GM21360 (cell line): Measurements from ENCODE around the gene C5.
"Not testable (repeated sequence)": the region's sequence is repeated elsewhere in the genome, so short reads cannot be mapped to it uniquely, and the experiment has no call there.

Experiments
- ATAC-seq: cut with Tn5 transposase; IDR thresholded peaks from one replicate; pipeline ENCODE4 v1.9.1; 2021; ENCODE audit warnings: mild to moderate bottlenecking, moderate library complexity; ENCODE audit not compliant: unreplicated experiment

Gene C5

GRCh38 chr9:121050128-121050988 lies at the start of gene C5:
TSS of gene C5 (minus strand) at chr9:121050275. CDS start at chr9:121050246, 29 bp downstream.
- ATAC-seq = no peak

GRCh38 chr9:121098567-121099198 lies 48.6 kb upstream of the C5 start:
- ATAC-seq = no peak

GRCh38 chr9:121095057-121095456 lies 45.0 kb upstream of the C5 start:
- ATAC-seq = no peak

- ATAC-seq = not testable (repeated sequence)
Measured at GRCh38 chr9:121090743-121091142, 40.7 kb upstream of the C5 start.

- ATAC-seq = no peak
Measured at GRCh38 chr9:121088576-121088975, 38.5 kb upstream of the C5 start.

GRCh38 chr9:121085661-121086060 lies 35.6 kb upstream of the C5 start:
- no peak for ATAC-seq

- no peak for ATAC-seq
Measured at GRCh38 chr9:121082075-121082474, 32.0 kb upstream of the C5 start.

- peak; percentile 13 for ATAC-seq
Measured at GRCh38 chr9:121075251-121076036, 25.4 kb upstream of the C5 start.

- peak; percentile 63 for ATAC-seq
Measured at GRCh38 chr9:121074370-121075250, 24.5 kb upstream of the C5 start, which contains the start of gene CNTRL. TSS of gene CNTRL (plus strand) at chr9:121074955. CDS start at chr9:121088327, 13,372 bp downstream.

GRCh38 chr9:121073038-121073437 lies 23.0 kb upstream of the C5 start:
- ATAC-seq = no peak

GRCh38 chr9:121071756-121072421 lies 21.8 kb upstream of the C5 start:
- ATAC-seq = peak; percentile 42

- no peak for ATAC-seq
Measured at GRCh38 chr9:121071370-121071755, 21.3 kb upstream of the C5 start.

- ATAC-seq = no peak
Measured at GRCh38 chr9:121069396-121069795, 19.3 kb upstream of the C5 start.

GRCh38 chr9:121067640-121068039 lies 17.6 kb upstream of the C5 start:
- no peak for ATAC-seq

GRCh38 chr9:121066850-121067249 lies 16.8 kb upstream of the C5 start:
- no peak for ATAC-seq

- ATAC-seq = no peak
Measured at GRCh38 chr9:121059998-121060636, 10.0 kb upstream of the C5 start.

- no peak for ATAC-seq
Measured at GRCh38 chr9:121059513-121059912, 9.4 kb upstream of the C5 start.

GRCh38 chr9:121057821-121058220 lies 7.7 kb upstream of the C5 start:
- ATAC-seq = no peak

GRCh38 chr9:121055642-121056143 lies 5.6 kb upstream of the C5 start:
- no peak for ATAC-seq
